GM19043 (cell line): ENCODE measurements around the gene TSPAN5.
"Not testable (repeated sequence)": the region's sequence is repeated elsewhere in the genome, so short reads cannot be mapped to it uniquely, and the experiment has no call there.

Source experiments
- ATAC-seq: cut with Tn5 transposase; IDR thresholded peaks from one replicate; pipeline ENCODE4 v1.9.1; 2021; ENCODE audit warnings: low read depth; ENCODE audit not compliant: unreplicated experiment

TSPAN5 gene

GRCh38 chr4:98658287-98659105 is at the start of gene TSPAN5:
TSPAN5 (minus strand) TSS chr4:98658611.
- ATAC-seq = peak; percentile 55

- ATAC-seq = no peak
These were observed 48.5 kb upstream of the TSPAN5 start for GRCh38 chr4:98706935-98707334.

- ATAC-seq = no peak
These were observed 47.9 kb upstream of the TSPAN5 start for GRCh38 chr4:98706200-98706813.

GRCh38 chr4:98705586-98705985 is 47.2 kb upstream of the TSPAN5 start:
- ATAC-seq = not testable (repeated sequence)

- no peak for ATAC-seq
These were observed 42.2 kb upstream of the TSPAN5 start for GRCh38 chr4:98700656-98701055.

- ATAC-seq = no peak
These were observed 35.7 kb upstream of the TSPAN5 start for GRCh38 chr4:98694076-98694475.

- ATAC-seq = no peak
These were observed 34.0 kb upstream of the TSPAN5 start for GRCh38 chr4:98692411-98692810.

GRCh38 chr4:98691588-98691987 is 33.2 kb upstream of the TSPAN5 start:
- ATAC-seq = no peak

GRCh38 chr4:98689507-98690174 is 31.2 kb upstream of the TSPAN5 start:
- ATAC-seq = no peak

GRCh38 chr4:98688411-98689290 is 30.2 kb upstream of the TSPAN5 start:
- ATAC-seq = no peak

- ATAC-seq = no peak
These were observed 29.5 kb upstream of the TSPAN5 start for GRCh38 chr4:98687876-98688275.

GRCh38 chr4:98686847-98687246 is 28.4 kb upstream of the TSPAN5 start:
- no peak for ATAC-seq

GRCh38 chr4:98686043-98686707 is 27.8 kb upstream of the TSPAN5 start:
- no peak for ATAC-seq

GRCh38 chr4:98685225-98686042 is 27.0 kb upstream of the TSPAN5 start:
- no peak for ATAC-seq

GRCh38 chr4:98682719-98683118 is 24.3 kb upstream of the TSPAN5 start:
- no peak for ATAC-seq

GRCh38 chr4:98680806-98681205 is 22.4 kb upstream of the TSPAN5 start:
- no peak for ATAC-seq

- ATAC-seq = no peak
These were observed 21.3 kb upstream of the TSPAN5 start for GRCh38 chr4:98679738-98680137.

GRCh38 chr4:98677799-98678198 is 19.4 kb upstream of the TSPAN5 start:
- ATAC-seq = no peak
